SK-N-SH treated with all-trans-retinoic acid at 6 μM for 48 hours (cell line): ENCODE data around the gene NPAS3.

Experiments used
- ATAC-seq: fragments of 200-7000 bp; cut with Tn5 transposase; 3 replicates; pipeline ENCODE4 v1.9.1; 2020; ENCODE audit warnings: mild to moderate bottlenecking, moderate library complexity
- ARNTL ChIP-seq: fragments of 450-650 bp; formaldehyde crosslinking; IDR thresholded peaks from 2 replicates; pipeline ENCODE4 v1.5.0; 2020; ENCODE audit warnings: low read depth, mild to moderate bottlenecking, moderate library complexity, borderline replicate concordance
- BACH2 ChIP-seq: fragments of 250-450 bp; sonication (Bioruptor Pico); IDR thresholded peaks from 2 replicates; pipeline ENCODE4 v1.9.0; 2021; ENCODE audit warnings: mild to moderate bottlenecking, borderline replicate concordance
- CREB5 ChIP-seq: fragments of 250-450 bp; sonication (Bioruptor Pico); IDR thresholded peaks from 2 replicates; pipeline ENCODE4 v1.5.1; 2020; ENCODE audit warnings: low read depth, mild to moderate bottlenecking, moderate library complexity
- CSRNP3 ChIP-seq: fragments of 250-450 bp; sonication (Bioruptor Pico); IDR thresholded peaks from 2 replicates; pipeline ENCODE4 v1.5.1; 2021; ENCODE audit warnings: mild to moderate bottlenecking, moderate library complexity
- ESRRG ChIP-seq: fragments of 250-450 bp; sonication (Bioruptor Pico); IDR thresholded peaks from 2 replicates; pipeline ENCODE4 v1.6.1; 2021; ENCODE audit warnings: mild to moderate bottlenecking
- GLIS3 ChIP-seq: fragments of 250-450 bp; sonication (Bioruptor Pico); IDR thresholded peaks from 2 replicates; pipeline ENCODE4 v1.5.0; 2020; ENCODE audit warnings: mild to moderate bottlenecking, moderate library complexity
- ISL1 ChIP-seq: fragments of 250-450 bp; sonication (Bioruptor Pico); IDR thresholded peaks from 2 replicates; pipeline ENCODE4 v2.1.2; 2022; ENCODE audit warnings: mild to moderate bottlenecking, moderate library complexity
- OSR1 ChIP-seq: fragments of 250-450 bp; sonication (Bioruptor Pico); IDR thresholded peaks from 2 replicates; pipeline ENCODE4 v1.8.0; 2022; ENCODE audit warnings: moderate library complexity, mild to moderate bottlenecking, inconsistent platforms
- PATZ1 ChIP-seq: fragments of 250-450 bp; sonication (Bioruptor Pico); IDR thresholded peaks from 2 replicates; pipeline ENCODE4 v1.8.0; 2020; ENCODE audit warnings: mild to moderate bottlenecking, moderate library complexity, borderline replicate concordance
- PPARA ChIP-seq: fragments of 250-450 bp; sonication (Bioruptor Pico); IDR thresholded peaks from 2 replicates; pipeline ENCODE4 v1.5.0; 2020; ENCODE audit warnings: mild to moderate bottlenecking, borderline replicate concordance
- RARB ChIP-seq: fragments of 250-450 bp; sonication (Bioruptor Pico); IDR thresholded peaks from 2 replicates; pipeline ENCODE4 v1.8.0; 2021; ENCODE audit warnings: mild to moderate bottlenecking, moderate library complexity
- SNAI2 ChIP-seq: fragments of 250-450 bp; sonication (Bioruptor Pico); IDR thresholded peaks from 2 replicates; pipeline ENCODE4 v1.5.0; 2020; ENCODE audit warnings: mild to moderate bottlenecking, moderate library complexity
- TCF4 ChIP-seq: fragments of 250-450 bp; sonication (Bioruptor Pico); IDR thresholded peaks from 2 replicates; pipeline ENCODE4 v1.8.0; 2021; ENCODE audit warnings: mild to moderate bottlenecking, moderate library complexity, borderline replicate concordance
- TOX ChIP-seq: fragments of 250-450 bp; sonication (Bioruptor Pico); IDR thresholded peaks from 2 replicates; pipeline ENCODE4 v1.8.0; 2021; ENCODE audit warnings: mild to moderate bottlenecking, moderate library complexity, borderline replicate concordance
- TSHZ2 ChIP-seq: fragments of 250-450 bp; sonication (Bioruptor Pico); IDR thresholded peaks from 2 replicates; pipeline ENCODE4 v1.5.0; 2020; ENCODE audit warnings: mild to moderate bottlenecking, moderate library complexity
- ZC3H10 ChIP-seq: fragments of 250-450 bp; sonication (Bioruptor Pico); IDR thresholded peaks from 2 replicates; pipeline ENCODE4 v1.5.1; 2021; ENCODE audit warnings: mild to moderate bottlenecking, moderate library complexity
- ZFP30 ChIP-seq: fragments of 450-650 bp; formaldehyde crosslinking; IDR thresholded peaks from 2 replicates; pipeline ENCODE4 v1.5.0; 2022; ENCODE audit warnings: mild to moderate bottlenecking, moderate library complexity
- ZNF565 ChIP-seq: fragments of 450-650 bp; formaldehyde crosslinking; conservative IDR thresholded peaks from 2 replicates; pipeline ENCODE4 v1.5.0; 2020; ENCODE audit warnings: low read depth, mild to moderate bottlenecking, moderate library complexity
- ZNF8 ChIP-seq: fragments of 450-650 bp; formaldehyde crosslinking; IDR thresholded peaks from 2 replicates; pipeline ENCODE4 v1.5.0; 2020; ENCODE audit warnings: mild to moderate bottlenecking, moderate library complexity
- TF ChIP-seq, protein P1 (sequence below): fragments of 250-450 bp; sonication (Bioruptor Pico); IDR thresholded peaks from 2 replicates; pipeline ENCODE4 v1.8.0; 2021; ENCODE audit warnings: low read depth, mild to moderate bottlenecking, moderate library complexity, borderline replicate concordance

Gene NPAS3

DNA sequence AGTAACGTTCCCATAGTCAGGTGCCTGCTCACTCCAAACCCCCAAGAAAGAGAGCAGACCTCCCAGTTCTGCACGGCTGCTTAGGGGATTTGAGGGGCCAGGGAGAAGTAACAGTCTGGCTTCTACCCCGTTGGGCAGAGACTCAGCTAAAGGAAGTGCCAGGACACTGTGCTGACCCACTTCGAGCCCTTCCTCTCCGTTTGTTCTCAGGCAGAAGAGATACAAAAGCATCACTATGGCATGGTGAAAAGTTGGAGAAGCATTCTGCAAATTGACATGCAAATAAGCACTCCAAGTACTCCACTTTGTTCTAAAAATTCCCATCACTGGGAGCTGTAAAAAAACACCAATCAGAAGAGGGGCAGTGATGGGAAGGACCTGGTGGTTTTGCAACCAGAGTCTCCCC lies 773.1 kb downstream of the NPAS3 start:
- ATAC-seq = no peak
- TF ChIP-seq ZNF8 (CRISPR knock-in tag) = no peak
- no peak for TF ChIP-seq PPARA
- no peak for TF ChIP-seq ZFP30 (CRISPR knock-in tag)
- no peak for TF ChIP-seq TOX (CRISPR knock-in tag)
- no peak for TF ChIP-seq ZC3H10
- TF ChIP-seq ISL1 = no peak
- TF ChIP-seq ARNTL (CRISPR knock-in tag) = no peak
- no peak for TF ChIP-seq GLIS3
- TF ChIP-seq ZNF565 (CRISPR knock-in tag) = no peak

- peak; percentile 89 for ATAC-seq
Observed at GRCh38 chr14:33714527-33715226, 776.0 kb downstream of the NPAS3 start.

More at GRCh38 chr14:33714527-33715226, 776.0 kb downstream of the NPAS3 start:
- no peak; the same call in 1 of the 2 replicates for TF ChIP-seq CSRNP3 (CRISPR knock-in tag)
- TF ChIP-seq CREB5 = no peak
- no peak for TF ChIP-seq ZNF565 (CRISPR knock-in tag)
- no peak for TF ChIP-seq ZFP30 (CRISPR knock-in tag)
- TF ChIP-seq TSHZ2 (CRISPR knock-in tag) = peak; percentile 49; the same call in 1 of the 2 replicates
- peak; percentile 52; the same call in 1 of the 2 replicates for TF ChIP-seq PATZ1 (CRISPR knock-in tag)
- peak; percentile 86; the same call in 1 of the 2 replicates for TF ChIP-seq RARB
- TF ChIP-seq BACH2 (CRISPR knock-in tag) = no peak
- TF ChIP-seq, protein P1, sequence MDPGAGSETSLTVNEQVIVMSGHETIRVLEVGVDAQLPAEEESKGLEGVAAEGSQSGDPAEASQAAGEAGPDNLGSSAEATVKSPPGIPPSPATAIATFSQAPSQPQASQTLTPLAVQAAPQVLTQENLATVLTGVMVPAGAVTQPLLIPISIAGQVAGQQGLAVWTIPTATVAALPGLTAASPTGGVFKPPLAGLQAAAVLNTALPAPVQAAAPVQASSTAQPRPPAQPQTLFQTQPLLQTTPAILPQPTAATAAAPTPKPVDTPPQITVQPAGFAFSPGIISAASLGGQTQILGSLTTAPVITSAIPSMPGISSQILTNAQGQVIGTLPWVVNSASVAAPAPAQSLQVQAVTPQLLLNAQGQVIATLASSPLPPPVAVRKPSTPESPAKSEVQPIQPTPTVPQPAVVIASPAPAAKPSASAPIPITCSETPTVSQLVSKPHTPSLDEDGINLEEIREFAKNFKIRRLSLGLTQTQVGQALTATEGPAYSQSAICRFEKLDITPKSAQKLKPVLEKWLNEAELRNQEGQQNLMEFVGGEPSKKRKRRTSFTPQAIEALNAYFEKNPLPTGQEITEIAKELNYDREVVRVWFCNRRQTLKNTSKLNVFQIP (CRISPR knock-in tag) = 0 out of 2 replicates have a peak, but pooled peaks have one; percentile 69
- peak; percentile 95 for TF ChIP-seq ZC3H10
- TF ChIP-seq SNAI2 = no peak
- no peak for TF ChIP-seq PPARA
- TF ChIP-seq ZNF8 (CRISPR knock-in tag) = no peak
- TF ChIP-seq ISL1 = peak; percentile 92
- peak; percentile 92; the same call in 1 of the 2 replicates for TF ChIP-seq TOX (CRISPR knock-in tag)
- no peak for TF ChIP-seq OSR1 (CRISPR knock-in tag)
- TF ChIP-seq ESRRG (CRISPR knock-in tag) = no peak
- no peak for TF ChIP-seq GLIS3
- peak; percentile 69; the same call in 1 of the 2 replicates for TF ChIP-seq TCF4 (CRISPR knock-in tag)
- TF ChIP-seq, all 23 proteins: peak for 8
